Measurements from ENCODE around the gene DRAXIN.
A peak's percentile ranks its signal among the peaks of the same experiment; 100 is the strongest.

The DRAXIN gene

GRCh38 chr1:11708554-11709350 lies 17.2 kb downstream of the DRAXIN start:
- no peaks in the 10 kb centered on the region for H3K4me1 Mint-ChIP-seq
- H3K27me3 Mint-ChIP-seq: peaks cover under 1% of the 10 kb centered on the region
- no peak overlapping the region for H3K27ac Mint-ChIP-seq (ENCODE audit: low read depth)
- ATAC-seq (replicated peaks; ENCODE audit: extremely low read depth, poor library complexity, severe bottlenecking): no peak
- H3K4me3 Mint-ChIP-seq: no peak overlapping the region
- H3K36me3 Mint-ChIP-seq (ENCODE audit: insufficient read depth): peaks cover 2% of the 10 kb centered on the region
- no peaks in the 10 kb centered on the region for H3K9me3 Mint-ChIP-seq
- no peak for DNase-seq (ENCODE audit: low spot score in 2 of 2)

DNA sequence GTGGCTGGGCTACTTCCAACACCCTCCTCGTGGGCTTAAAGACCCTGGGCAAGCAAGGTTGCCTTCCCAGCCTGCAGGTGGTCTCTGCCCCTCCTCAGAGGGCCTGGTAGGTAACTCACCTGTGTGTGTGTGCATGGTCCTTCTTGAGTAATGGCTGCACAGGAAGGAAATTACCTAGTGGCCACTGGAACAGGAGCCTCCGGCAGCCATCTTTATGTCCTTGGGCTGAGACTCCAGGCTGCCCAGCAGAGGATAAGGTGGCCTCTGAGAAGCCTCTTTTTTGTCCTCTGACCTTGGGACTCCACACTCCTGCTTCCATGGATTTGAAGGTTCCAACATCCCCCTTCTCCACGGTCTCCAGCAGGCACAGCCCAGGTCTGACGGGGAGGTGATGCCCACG lies 20.0 kb downstream of the DRAXIN start:
- Mint-ChIP-seq H3K4me1 (no peaks in the 10 kb centered on the region), H3K36me3 (ENCODE audit: insufficient read depth) (peaks cover 5% of the 10 kb centered on the region), H3K4me3 (no peak overlapping the region), H3K27ac (ENCODE audit: low read depth) (no peak overlapping the region), H3K27me3 (no peaks in the 10 kb centered on the region), H3K9me3 (no peaks in the 10 kb centered on the region)
- no peak for ATAC-seq (replicated peaks; ENCODE audit: extremely low read depth, poor library complexity, severe bottlenecking)
- DNase-seq (ENCODE audit: low spot score in 2 of 2): no peak

- H3K36me3 Mint-ChIP-seq (ENCODE audit: insufficient read depth): peaks cover 5% of the 10 kb centered on the region
- H3K9me3 Mint-ChIP-seq: no peaks in the 10 kb centered on the region
- DNase-seq (ENCODE audit: low spot score in 2 of 2): no peak
- no peak for ATAC-seq (replicated peaks; ENCODE audit: extremely low read depth, poor library complexity, severe bottlenecking)
- no peak overlapping the region for H3K27ac Mint-ChIP-seq (ENCODE audit: low read depth)
- no peaks in the 10 kb centered on the region for H3K27me3 Mint-ChIP-seq
- no peak overlapping the region for H3K4me3 Mint-ChIP-seq
- H3K4me1 Mint-ChIP-seq: no peaks in the 10 kb centered on the region
These were observed 20.8 kb downstream of the DRAXIN start for GRCh38 chr1:11712285-11712684.

DNA sequence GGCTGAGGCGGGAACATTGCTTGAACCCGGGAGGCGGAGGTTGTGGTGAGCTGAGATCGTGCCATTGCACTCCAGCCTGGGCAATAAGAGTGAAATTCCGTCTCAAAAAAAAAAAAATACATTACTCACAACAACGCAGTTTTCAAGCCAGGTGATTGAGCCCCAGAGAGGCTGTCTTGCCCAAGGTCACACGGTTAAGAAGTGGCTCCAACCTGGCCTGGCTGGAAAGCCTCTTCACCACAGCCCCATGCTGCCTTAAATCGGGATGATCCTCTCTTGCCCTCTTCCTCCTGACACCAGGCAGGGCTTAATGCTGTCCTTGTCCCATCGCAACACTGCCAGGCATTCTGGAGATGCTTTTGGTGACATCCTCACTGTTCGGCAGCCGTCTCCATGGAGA lies 21.6 kb downstream of the DRAXIN start:
- no peaks in the 10 kb centered on the region for H3K4me1 Mint-ChIP-seq
- H3K4me3 Mint-ChIP-seq: no peak overlapping the region
- H3K27ac Mint-ChIP-seq (ENCODE audit: low read depth): no peak overlapping the region
- ATAC-seq (replicated peaks; ENCODE audit: extremely low read depth, poor library complexity, severe bottlenecking) (no peak), DNase-seq (ENCODE audit: low spot score in 2 of 2) (no peak)
- H3K36me3 Mint-ChIP-seq (ENCODE audit: insufficient read depth): peaks cover 2% of the 10 kb centered on the region
- no peaks in the 10 kb centered on the region for H3K27me3 Mint-ChIP-seq
- no peaks in the 10 kb centered on the region for H3K9me3 Mint-ChIP-seq

GRCh38 chr1:11714831-11715575 lies 23.5 kb downstream of the DRAXIN start:
- Mint-ChIP-seq H3K4me3 (no peak overlapping the region), H3K27me3 (no peaks in the 10 kb centered on the region), H3K36me3 (ENCODE audit: insufficient read depth) (peaks cover 7% of the 10 kb centered on the region), H3K4me1 (peaks cover 12% of the 10 kb centered on the region), H3K9me3 (no peaks in the 10 kb centered on the region), H3K27ac (ENCODE audit: low read depth) (no peak overlapping the region)
- DNase-seq (ENCODE audit: low spot score in 2 of 2): no peak
- ATAC-seq (replicated peaks; ENCODE audit: extremely low read depth, poor library complexity, severe bottlenecking): no peak

DNA sequence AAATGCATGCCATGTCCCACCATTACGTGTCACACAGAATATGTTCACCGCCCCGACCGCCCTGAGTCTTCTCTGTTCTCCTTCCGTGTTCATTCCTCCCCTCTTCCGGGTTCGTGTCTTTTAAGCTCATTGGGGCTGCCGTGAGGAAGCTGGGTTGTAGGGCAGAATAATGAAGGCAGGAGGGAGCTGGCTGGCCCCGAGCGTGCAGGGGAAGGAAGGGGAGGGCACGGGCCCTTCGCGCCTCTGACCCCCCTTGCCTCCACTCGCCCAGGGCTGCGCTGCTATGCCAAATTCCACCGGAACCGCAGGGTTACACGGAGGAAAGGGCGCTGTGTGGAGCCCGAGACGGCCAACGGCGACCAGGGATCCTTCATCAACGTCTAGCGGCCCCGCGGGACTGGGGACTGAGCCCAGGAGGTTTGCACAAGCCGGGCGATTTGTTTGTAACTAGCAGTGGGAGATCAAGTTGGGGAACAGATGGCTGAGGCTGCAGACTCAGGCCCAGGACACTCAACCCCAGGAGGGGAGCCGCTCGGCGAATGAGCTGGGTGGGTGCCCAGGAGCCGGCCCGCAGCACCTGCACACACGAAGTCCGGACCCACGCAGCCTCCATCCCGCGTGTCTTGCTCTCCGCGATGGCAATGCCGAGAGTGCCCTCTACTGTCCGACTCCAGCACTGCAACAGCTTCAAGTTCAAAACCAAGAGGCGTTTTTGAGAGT lies 28.0 kb downstream of the DRAXIN start:
- ATAC-seq (replicated peaks; ENCODE audit: extremely low read depth, poor library complexity, severe bottlenecking): peak; percentile 93
- peaks cover 12% of the 10 kb centered on the region for H3K4me1 Mint-ChIP-seq
- H3K4me3 Mint-ChIP-seq: peak overlapping the region; percentile 70
- H3K27me3 Mint-ChIP-seq: no peaks in the 10 kb centered on the region
- H3K9me3 Mint-ChIP-seq: no peaks in the 10 kb centered on the region
- H3K36me3 Mint-ChIP-seq (ENCODE audit: insufficient read depth): peaks cover 7% of the 10 kb centered on the region
- peak; percentile 81 to 90 for DNase-seq (ENCODE audit: low spot score in 2 of 2)
- H3K27ac Mint-ChIP-seq (ENCODE audit: low read depth): peak overlapping the region; percentile 86

GRCh38 chr1:11720033-11720376 lies 28.5 kb downstream of the DRAXIN start:
- Mint-ChIP-seq H3K4me3 (peak overlapping the region; percentile 70), H3K4me1 (peaks cover 12% of the 10 kb centered on the region), H3K27ac (ENCODE audit: low read depth) (peak overlapping the region; percentile 86), H3K27me3 (no peaks in the 10 kb centered on the region), H3K9me3 (no peaks in the 10 kb centered on the region), H3K36me3 (ENCODE audit: insufficient read depth) (peaks cover 7% of the 10 kb centered on the region)
- DNase-seq (ENCODE audit: low spot score in 2 of 2) (no peak), ATAC-seq (replicated peaks; ENCODE audit: extremely low read depth, poor library complexity, severe bottlenecking) (no peak)

- H3K27me3 Mint-ChIP-seq: no peaks in the 10 kb centered on the region
- no peak overlapping the region for H3K27ac Mint-ChIP-seq (ENCODE audit: low read depth)
- H3K36me3 Mint-ChIP-seq (ENCODE audit: insufficient read depth): peaks cover 7% of the 10 kb centered on the region
- peaks cover 12% of the 10 kb centered on the region for H3K4me1 Mint-ChIP-seq
- no peak overlapping the region for H3K4me3 Mint-ChIP-seq
- no peaks in the 10 kb centered on the region for H3K9me3 Mint-ChIP-seq
- DNase-seq (ENCODE audit: low spot score in 2 of 2) (no peak), ATAC-seq (replicated peaks; ENCODE audit: extremely low read depth, poor library complexity, severe bottlenecking) (no peak)
These were observed 29.0 kb downstream of the DRAXIN start for GRCh38 chr1:11720525-11720924.

- H3K9me3 Mint-ChIP-seq: no peaks in the 10 kb centered on the region
- H3K27me3 Mint-ChIP-seq: no peaks in the 10 kb centered on the region
- ATAC-seq (replicated peaks; ENCODE audit: extremely low read depth, poor library complexity, severe bottlenecking) (no peak), DNase-seq (ENCODE audit: low spot score in 2 of 2) (no peak)
- no peak overlapping the region for H3K27ac Mint-ChIP-seq (ENCODE audit: low read depth)
- H3K4me1 Mint-ChIP-seq: peaks cover 12% of the 10 kb centered on the region
- H3K4me3 Mint-ChIP-seq: no peak overlapping the region
- peaks cover 8% of the 10 kb centered on the region for H3K36me3 Mint-ChIP-seq (ENCODE audit: insufficient read depth)
These were observed 29.8 kb downstream of the DRAXIN start for GRCh38 chr1:11721311-11721710.

- ATAC-seq (replicated peaks; ENCODE audit: extremely low read depth, poor library complexity, severe bottlenecking) (no peak), DNase-seq (ENCODE audit: low spot score in 2 of 2) (no peak)
- no peaks in the 10 kb centered on the region for H3K27me3 Mint-ChIP-seq
- H3K36me3 Mint-ChIP-seq (ENCODE audit: insufficient read depth): peaks cover 7% of the 10 kb centered on the region
- peaks cover 12% of the 10 kb centered on the region for H3K4me1 Mint-ChIP-seq
- H3K27ac Mint-ChIP-seq (ENCODE audit: low read depth): no peak overlapping the region
- H3K9me3 Mint-ChIP-seq: no peaks in the 10 kb centered on the region
- H3K4me3 Mint-ChIP-seq: no peak overlapping the region
These were observed 31.0 kb downstream of the DRAXIN start for GRCh38 chr1:11722538-11722937.

DNA sequence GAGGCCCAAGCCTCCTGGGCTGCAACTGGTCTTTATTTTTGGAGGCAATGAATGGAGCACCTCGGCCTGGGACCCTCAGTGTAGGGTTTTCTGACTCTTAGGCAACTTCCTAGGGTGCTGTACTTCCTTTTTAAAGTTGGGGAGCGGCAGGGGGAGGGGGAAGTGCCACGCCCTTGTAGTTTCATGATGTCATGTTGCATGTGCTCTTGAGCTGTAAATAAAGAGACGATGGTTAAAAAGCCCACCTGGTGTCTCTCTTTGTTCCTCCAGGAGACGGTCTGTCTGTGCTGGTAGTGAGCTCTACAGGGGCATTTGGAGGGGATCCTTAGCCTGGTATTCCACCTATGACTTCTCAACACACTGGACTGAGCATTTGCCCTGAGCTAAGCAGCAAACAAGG lies 34.1 kb downstream of the DRAXIN start:
- Mint-ChIP-seq H3K4me1 (peaks cover 16% of the 10 kb centered on the region), H3K27ac (ENCODE audit: low read depth) (no peak overlapping the region), H3K4me3 (no peak overlapping the region), H3K27me3 (no peaks in the 10 kb centered on the region), H3K36me3 (ENCODE audit: insufficient read depth) (peaks cover 3% of the 10 kb centered on the region), H3K9me3 (no peaks in the 10 kb centered on the region)
- ATAC-seq (replicated peaks; ENCODE audit: extremely low read depth, poor library complexity, severe bottlenecking) (no peak), DNase-seq (ENCODE audit: low spot score in 2 of 2) (no peak)

- DNase-seq (ENCODE audit: low spot score in 2 of 2): no peak
- Mint-ChIP-seq H3K27me3 (no peaks in the 10 kb centered on the region), H3K9me3 (no peaks in the 10 kb centered on the region), H3K36me3 (ENCODE audit: insufficient read depth) (peaks cover 3% of the 10 kb centered on the region), H3K4me1 (peaks cover 28% of the 10 kb centered on the region), H3K27ac (ENCODE audit: low read depth) (no peak overlapping the region), H3K4me3 (no peak overlapping the region)
- ATAC-seq (replicated peaks; ENCODE audit: extremely low read depth, poor library complexity, severe bottlenecking): no peak
These were observed 35.6 kb downstream of the DRAXIN start for GRCh38 chr1:11727119-11727518.
